C4-2B (cell line): ENCODE results near the gene BIN1.

Experiments used
- H3K27ac ChIP-seq: fragments of 450-650 bp; 2 replicates; pipeline ENCODE4 v1.5.1; 2017
- CTCF ChIP-seq: fragments of 450-650 bp; conservative IDR thresholded peaks from 2 replicates; pipeline ENCODE4 v1.5.1; 2017; ENCODE audit warnings: mild to moderate bottlenecking
- ZFX ChIP-seq: fragments of 450-650 bp; IDR thresholded peaks from 2 replicates; pipeline ENCODE4 v1.6.1; 2017

BIN1 gene

GRCh38 chr2:127093648-127094210 lies 13.2 kb downstream of the BIN1 start:
- H3K27ac ChIP-seq = no peak overlapping the region
- TF ChIP-seq CTCF = no peak
- no peak for TF ChIP-seq ZFX

- TF ChIP-seq CTCF (no peak), ZFX (no peak)
- H3K27ac ChIP-seq = no peak overlapping the region
Observed at GRCh38 chr2:127092901-127093516, 13.9 kb downstream of the BIN1 start.

GRCh38 chr2:127092306-127092705 lies 14.6 kb downstream of the BIN1 start:
- TF ChIP-seq CTCF (no peak), ZFX (no peak)
- H3K27ac ChIP-seq = no peak overlapping the region

GRCh38 chr2:127091886-127092285 lies 15.1 kb downstream of the BIN1 start:
- H3K27ac ChIP-seq = no peak overlapping the region
- no peak for TF ChIP-seq CTCF
- TF ChIP-seq ZFX = no peak

- TF ChIP-seq ZFX (no peak), CTCF (no peak)
Observed at GRCh38 chr2:127091148-127091547, 15.8 kb downstream of the BIN1 start.

GRCh38 chr2:127090281-127091120 lies 16.5 kb downstream of the BIN1 start:
- no peak overlapping the region for H3K27ac ChIP-seq
- TF ChIP-seq CTCF = no peak
- no peak for TF ChIP-seq ZFX

More at GRCh38 chr2:127091148-127091547, 15.8 kb downstream of the BIN1 start:
- H3K27ac ChIP-seq = no peak overlapping the region
